H9 (cell line): ENCODE data around the gene PDE3A. TPM values are rescaled to one million over a fixed set of nuclear protein-coding genes. Genes with fewer than 3 reads are reported as not detected.

ENCODE experiments used
- DNase-seq: peaks from one replicate; pipeline ENCODE4 v3.0.0-alpha.2; 2017
- H2AFZ ChIP-seq: one replicate; pipeline ENCODE4 v1.6.1; 2013; ENCODE audit warnings: mild to moderate bottlenecking, low read length, control low read depth, moderate library complexity
- H2AK5ac ChIP-seq: 2 replicates; pipeline ENCODE4 v1.6.1; 2013; ENCODE audit warnings: low read length, control low read depth, mixed read lengths; ENCODE audit not compliant: insufficient read length
- H2BK120ac ChIP-seq: one replicate; pipeline ENCODE4 v1.6.1; 2013; ENCODE audit warnings: low read depth, mild to moderate bottlenecking, low read length, control low read depth, inconsistent platforms; ENCODE audit not compliant: poor library complexity, severe bottlenecking
- H2BK12ac ChIP-seq: 2 replicates; pipeline ENCODE4 v1.6.1; 2013; ENCODE audit warnings: low read length, control low read depth, mixed read lengths, low read depth; ENCODE audit not compliant: insufficient read length
- H2BK15ac ChIP-seq: 2 replicates; pipeline ENCODE4 v1.6.1; 2013; ENCODE audit warnings: low read depth, low read length, control low read depth
- H2BK20ac ChIP-seq: one replicate; pipeline ENCODE4 v1.6.1; 2013; ENCODE audit warnings: low read depth, mild to moderate bottlenecking, low read length, control low read depth, inconsistent platforms; ENCODE audit not compliant: poor library complexity, severe bottlenecking
- H2BK5ac ChIP-seq: 2 replicates; pipeline ENCODE4 v1.6.1; 2013; ENCODE audit warnings: low read length, control low read depth, mixed read lengths; ENCODE audit not compliant: insufficient read length
- H3K14ac ChIP-seq: 2 replicates; pipeline ENCODE4 v1.6.1; 2013; ENCODE audit warnings: low read length, control low read depth; ENCODE audit not compliant: insufficient read depth
- H3K18ac ChIP-seq: 2 replicates; pipeline ENCODE4 v1.6.1; 2013; ENCODE audit warnings: low read depth, mild to moderate bottlenecking, mixed read lengths, low read length, control low read depth; ENCODE audit not compliant: insufficient read length
- H3K23ac ChIP-seq: 2 replicates; pipeline ENCODE4 v1.6.1; 2013; ENCODE audit warnings: low read length, control low read depth, mixed read lengths, low read depth; ENCODE audit not compliant: insufficient read length
- H3K23me2 ChIP-seq: 2 replicates; pipeline ENCODE4 v1.6.1; 2013; ENCODE audit warnings: low read depth, mild to moderate bottlenecking, mixed read lengths, low read length, control low read depth; ENCODE audit not compliant: insufficient read length, poor library complexity, severe bottlenecking
- H3K27ac ChIP-seq: 2 replicates; pipeline ENCODE4 v1.5.1; 2013; ENCODE audit warnings: low read length, control low read depth, mixed read lengths, low read depth; ENCODE audit not compliant: insufficient read length
- H3K27me3 ChIP-seq: 2 replicates; pipeline ENCODE4 v1.6.1; 2013; ENCODE audit warnings: low read length, control low read depth, inconsistent platforms; ENCODE audit not compliant: insufficient read depth
- H3K4ac ChIP-seq: 2 replicates; pipeline ENCODE4 v1.6.1; 2013; ENCODE audit warnings: low read depth, mild to moderate bottlenecking, control low read depth, inconsistent platforms, low read length, moderate library complexity
- H3K4me1 ChIP-seq: 2 replicates; pipeline ENCODE4 v1.6.1; 2013; ENCODE audit warnings: low read length, control low read depth, inconsistent platforms; ENCODE audit not compliant: insufficient read depth
- H3K4me2 ChIP-seq: 2 replicates; pipeline ENCODE4 v1.6.1; 2013; ENCODE audit warnings: low read length, control low read depth, mixed read lengths; ENCODE audit not compliant: insufficient read length, insufficient read depth
- H3K56ac ChIP-seq: 2 replicates; pipeline ENCODE4 v1.6.1; 2013; ENCODE audit warnings: low read depth, mild to moderate bottlenecking, mixed read lengths, low read length, control low read depth; ENCODE audit not compliant: insufficient read length
- H3K79me1 ChIP-seq: 2 replicates; pipeline ENCODE4 v1.6.1; 2013; ENCODE audit warnings: low read depth, mild to moderate bottlenecking, moderate library complexity, low read length, control low read depth, inconsistent platforms; ENCODE audit not compliant: insufficient read depth, poor library complexity, severe bottlenecking
- H3K79me2 ChIP-seq: 2 replicates; pipeline ENCODE4 v1.6.1; 2013; ENCODE audit warnings: low read length, control low read depth, inconsistent platforms; ENCODE audit not compliant: insufficient read depth
- H3K9ac ChIP-seq: 2 replicates; pipeline ENCODE4 v1.6.1; 2013; ENCODE audit warnings: low read length, control low read depth, mixed read lengths; ENCODE audit not compliant: insufficient read length; ENCODE audit errors: extremely low read depth
- H3K9me3 ChIP-seq: one replicate; pipeline ENCODE4 v1.6.1; 2013; ENCODE audit warnings: low read depth, low read length, inconsistent platforms; ENCODE audit not compliant: control insufficient read depth
- H3T11ph ChIP-seq: one replicate; pipeline ENCODE4 v1.6.1; 2013; ENCODE audit warnings: mild to moderate bottlenecking, low read length, control low read depth, inconsistent platforms
- H4K20me1 ChIP-seq: one replicate; pipeline ENCODE4 v1.6.1; 2013; ENCODE audit not compliant: control insufficient read depth, insufficient read length, insufficient read depth
- H4K5ac ChIP-seq: 2 replicates; pipeline ENCODE4 v1.6.1; 2013; ENCODE audit warnings: low read depth, mild to moderate bottlenecking, mixed read lengths, low read length, control low read depth; ENCODE audit not compliant: insufficient read length
- H4K8ac ChIP-seq: replicated peaks from 2 replicates; pipeline ENCODE4 v1.6.1; 2013; ENCODE audit warnings: low read length, control low read depth, mixed read lengths, low read depth; ENCODE audit not compliant: insufficient read length
- H4K91ac ChIP-seq: 2 replicates; pipeline ENCODE4 v1.6.1; 2013; ENCODE audit warnings: low read depth, mild to moderate bottlenecking, moderate library complexity, mixed read lengths, low read length, control low read depth; ENCODE audit not compliant: insufficient read length
- H3K27ac Mint-ChIP-seq, 3 experiments: 2 replicates in 2 of 3; 3 replicates in 1 of 3; pipeline ENCODE4 v1.8.0; 2020 to 2021; ENCODE audit warnings: mixed read lengths in 3 of 3, mild to moderate bottlenecking in 1 of 3, moderate library complexity in 1 of 3
- H3K27me3 Mint-ChIP-seq: 2 replicates; pipeline ENCODE4 v1.8.0; 2021; ENCODE audit warnings: low read depth, mild to moderate bottlenecking, moderate library complexity, mixed read lengths
- H3K36me3 Mint-ChIP-seq, 3 experiments: 2 replicates in 2 of 3; 3 replicates in 1 of 3; pipeline ENCODE4 v1.8.0; 2020 to 2021; ENCODE audit warnings: low read depth in 3 of 3, mixed read lengths in 3 of 3; ENCODE audit not compliant: insufficient read depth in 1 of 3
- H3K4me1 Mint-ChIP-seq, 2 experiments: 2 replicates each; pipeline ENCODE4 v1.8.0; 2020; ENCODE audit warnings: mixed read lengths in 2 of 2
- H3K4me3 Mint-ChIP-seq, 2 experiments: 2 replicates in 1 of 2; 3 replicates in 1 of 2; pipeline ENCODE4 v1.8.0; 2020 to 2021; ENCODE audit warnings: mild to moderate bottlenecking in 2 of 2, mixed read lengths in 2 of 2, moderate library complexity in 1 of 2
- H3K9me3 Mint-ChIP-seq, 2 experiments: 2 replicates in 1 of 2; 3 replicates in 1 of 2; pipeline ENCODE4 v1.8.0; 2020; ENCODE audit warnings: mild to moderate bottlenecking in 2 of 2, mixed read lengths in 2 of 2, moderate library complexity in 1 of 2
- WGBS: extraction: QIAGEN DNeasy Blood & Tissue Kit; methylation state at CpG from one replicate; pipeline ENCODE4 v1.1.7; 2013; ENCODE audit warnings: missing lambda C conversion rate, low lambda C conversion rate, mixed read lengths; ENCODE audit not compliant: insufficient read length; ENCODE audit errors: extremely low coverage; 5-methylcytosine and 5-hydroxymethylcytosine counted together
- total RNA-seq: library from RNA; stranded (reverse); gene quantifications from 2 replicates; pipeline ENCODE4 v1.2.1, GENCODE V29; 2021
- TF ChIP-seq, protein P1 (sequence below): fragments of 200-600 bp; sonication (generic); conservative IDR thresholded peaks from 3 replicates; pipeline ENCODE4 v1.8.0; 2021; ENCODE audit warnings: antibody characterized with exemption, mild to moderate bottlenecking

PDE3A gene
- total RNA-seq, 1 experiment from 2014 or later, result 3.0 TPM

DNA sequence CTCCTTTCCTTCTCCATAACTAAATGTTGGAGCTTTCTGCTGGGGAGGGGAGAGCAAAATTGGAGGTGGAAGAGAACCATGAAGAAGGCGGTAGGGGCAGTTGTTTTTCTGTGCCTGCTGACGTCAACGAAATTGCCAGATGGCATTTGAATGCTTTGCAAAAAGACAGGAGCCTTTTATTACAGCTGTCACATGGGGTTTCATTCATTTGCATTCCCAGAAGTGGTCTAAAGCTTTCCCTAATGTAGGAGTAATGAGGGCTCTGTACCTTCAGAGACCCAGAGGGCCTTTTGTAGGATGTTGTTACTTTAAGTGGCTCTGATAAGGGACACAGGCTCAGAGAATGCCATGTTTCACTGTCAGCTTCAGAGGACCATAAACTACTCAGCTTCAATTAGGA, 219.7 kb downstream of the PDE3A start:
- Histone ChIP-seq H3K18ac (no peak overlapping the region), H3K23me2 (no peaks in the 10 kb centered on the region), H2BK120ac (no peak overlapping the region), H3K27ac (no peak overlapping the region), H3K23ac (no peak overlapping the region), H4K5ac (no peak overlapping the region), H4K20me1 (no peaks in the 10 kb centered on the region), H2BK20ac (no peak overlapping the region), H3K4me2 (no peak overlapping the region), H2BK5ac (no peak overlapping the region), H3K79me2 (no peaks in the 10 kb centered on the region), H3K4me1 (no peaks in the 10 kb centered on the region), H2AFZ (no peak overlapping the region), H3K79me1 (no peaks in the 10 kb centered on the region), H3T11ph (no peak overlapping the region), H3K9ac (no peak overlapping the region), H2AK5ac (no peak overlapping the region), H4K91ac (no peak overlapping the region), H3K56ac (no peak overlapping the region), H2BK15ac (no peak overlapping the region), H3K14ac (no peak overlapping the region), H3K4ac (no peak overlapping the region), H3K27me3 (no peaks in the 10 kb centered on the region), H3K9me3 (no peaks in the 10 kb centered on the region), H2BK12ac (no peak overlapping the region), H4K8ac (no peak overlapping the region)
- DNase-seq, result no peak
- Mint-ChIP-seq H3K9me3 (no peaks in the 10 kb centered on the region), H3K36me3 (no peaks in the 10 kb centered on the region; a peak in 1 of 7 replicates), H3K27ac (peak overlapping the region in 2 of 3 experiments; percentile 20 to 33; a peak in 2 of 7 replicates), H3K27me3 (no peaks in the 10 kb centered on the region), H3K4me3 (no peak overlapping the region), H3K4me1 (peaks cover 10 to 17% of the 10 kb centered on the region in 2 experiments)
- no CpG with 5 or more reads among the region's 3 CpGs for WGBS
- TF ChIP-seq, protein P1, sequence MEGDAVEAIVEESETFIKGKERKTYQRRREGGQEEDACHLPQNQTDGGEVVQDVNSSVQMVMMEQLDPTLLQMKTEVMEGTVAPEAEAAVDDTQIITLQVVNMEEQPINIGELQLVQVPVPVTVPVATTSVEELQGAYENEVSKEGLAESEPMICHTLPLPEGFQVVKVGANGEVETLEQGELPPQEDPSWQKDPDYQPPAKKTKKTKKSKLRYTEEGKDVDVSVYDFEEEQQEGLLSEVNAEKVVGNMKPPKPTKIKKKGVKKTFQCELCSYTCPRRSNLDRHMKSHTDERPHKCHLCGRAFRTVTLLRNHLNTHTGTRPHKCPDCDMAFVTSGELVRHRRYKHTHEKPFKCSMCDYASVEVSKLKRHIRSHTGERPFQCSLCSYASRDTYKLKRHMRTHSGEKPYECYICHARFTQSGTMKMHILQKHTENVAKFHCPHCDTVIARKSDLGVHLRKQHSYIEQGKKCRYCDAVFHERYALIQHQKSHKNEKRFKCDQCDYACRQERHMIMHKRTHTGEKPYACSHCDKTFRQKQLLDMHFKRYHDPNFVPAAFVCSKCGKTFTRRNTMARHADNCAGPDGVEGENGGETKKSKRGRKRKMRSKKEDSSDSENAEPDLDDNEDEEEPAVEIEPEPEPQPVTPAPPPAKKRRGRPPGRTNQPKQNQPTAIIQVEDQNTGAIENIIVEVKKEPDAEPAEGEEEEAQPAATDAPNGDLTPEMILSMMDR, result no peak
